HG02938 (cell line): ENCODE measurements around the gene ULBP2.

Experiments used
- ATAC-seq: cut with Tn5 transposase; IDR thresholded peaks from one replicate; pipeline ENCODE4 v1.9.1; 2021; ENCODE audit warnings: mild to moderate bottlenecking, moderate library complexity; ENCODE audit not compliant: unreplicated experiment

ULBP2 gene

GRCh38 chr6:149995235-149995750 is 53.5 kb downstream of the ULBP2 start:
- no peak for ATAC-seq

DNA sequence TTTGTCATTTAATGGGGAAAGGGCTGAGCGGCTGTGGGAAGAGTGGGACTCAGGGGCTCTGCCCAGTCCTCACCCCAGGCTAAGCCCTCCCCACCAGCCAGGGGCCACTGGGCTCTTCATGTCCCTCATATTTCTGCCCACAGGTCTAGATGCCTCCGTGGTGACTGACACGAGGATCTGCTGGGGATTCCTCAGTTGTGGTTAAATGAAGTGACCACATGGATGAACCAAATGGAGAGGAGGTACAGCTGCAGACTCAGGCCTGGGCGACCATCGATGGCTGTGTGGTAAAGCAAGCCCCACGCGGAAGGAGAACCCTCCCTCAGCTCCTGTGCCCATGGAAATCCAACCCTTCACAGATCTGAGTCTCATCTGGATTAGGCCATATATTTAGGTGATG is 54.2 kb downstream of the ULBP2 start:
- no peak for ATAC-seq
